Activated T-cell treated with anti-CD3 and anti-CD28 coated beads, Interleukin-2, amount 50 U/mL, for 1 hour (primary cell): Measurements from ENCODE around the gene TBCEL.
"Not testable (repeated sequence)": the region's sequence is repeated elsewhere in the genome, so short reads cannot be mapped to it uniquely, and the experiment has no call there.

Experiments used
- DNase-seq: peaks from one replicate; pipeline ENCODE4 v3.0.0-alpha.2; 2020

Gene TBCEL

GRCh38 chr11:121029813-121030445, 6.0 kb downstream of the TBCEL start:
- no peak for DNase-seq

- DNase-seq, result no peak
These were observed 7.3 kb downstream of the TBCEL start for GRCh38 chr11:121031167-121031566.

GRCh38 chr11:121031648-121032047, 7.7 kb downstream of the TBCEL start:
- DNase-seq, result not testable (repeated sequence)

- DNase-seq, result no peak
These were observed 8.6 kb downstream of the TBCEL start for GRCh38 chr11:121032546-121032945.

- DNase-seq, result no peak
These were observed 9.7 kb downstream of the TBCEL start for GRCh38 chr11:121033635-121034034.

GRCh38 chr11:121035169-121035755, 11.4 kb downstream of the TBCEL start:
- DNase-seq, result no peak

GRCh38 chr11:121035780-121036179, 11.9 kb downstream of the TBCEL start:
- DNase-seq, result no peak

GRCh38 chr11:121037016-121037415, 13.1 kb downstream of the TBCEL start:
- DNase-seq, result no peak

- no peak for DNase-seq
These were observed 14.9 kb downstream of the TBCEL start for GRCh38 chr11:121038648-121039409.

- DNase-seq, result no peak
These were observed 16.2 kb downstream of the TBCEL start for GRCh38 chr11:121039971-121040613.

GRCh38 chr11:121040614-121041002, 16.7 kb downstream of the TBCEL start:
- DNase-seq, result no peak

GRCh38 chr11:121041072-121041471, 17.2 kb downstream of the TBCEL start:
- no peak for DNase-seq

- no peak for DNase-seq
These were observed 18.4 kb downstream of the TBCEL start for GRCh38 chr11:121042296-121042695.

- DNase-seq, result no peak
These were observed 24.0 kb downstream of the TBCEL start for GRCh38 chr11:121047926-121048325.

GRCh38 chr11:121048464-121049233, 24.7 kb downstream of the TBCEL start:
- DNase-seq, result no peak

- DNase-seq, result no peak
These were observed 29.3 kb downstream of the TBCEL start for GRCh38 chr11:121053244-121053643.

- no peak for DNase-seq
These were observed 30.4 kb downstream of the TBCEL start for GRCh38 chr11:121054266-121054665.

GRCh38 chr11:121055076-121055475, 31.2 kb downstream of the TBCEL start:
- no peak for DNase-seq

GRCh38 chr11:121057922-121058321, 34.0 kb downstream of the TBCEL start:
- DNase-seq, result no peak

- no peak for DNase-seq
These were observed 35.0 kb downstream of the TBCEL start for GRCh38 chr11:121058941-121059340.

- no peak for DNase-seq
These were observed 35.7 kb downstream of the TBCEL start for GRCh38 chr11:121059605-121060004.

- DNase-seq, result no peak
These were observed 39.8 kb downstream of the TBCEL start for GRCh38 chr11:121063728-121064127.

GRCh38 chr11:121066623-121067022, 42.7 kb downstream of the TBCEL start:
- no peak for DNase-seq
